Liver (tissue), 9 donors: ENCODE results near the gene ST3GAL5. TPM values are rescaled to one million over a fixed set of nuclear protein-coding genes. Genes with fewer than 3 reads are reported as not detected.

Experiments
- DNase-seq: peaks from one replicate; pipeline ENCODE4 v3.0.0-alpha.2; 2017; ENCODE audit warnings: low spot score
- H3K27ac ChIP-seq, 2 donors: one replicate each; pipeline ENCODE4 v1.7.0; 2013; ENCODE audit warnings: inconsistent platforms in 2 of 2, low read length in 2 of 2, control low read depth in 1 of 2, low read depth in 1 of 2, mild to moderate bottlenecking in 1 of 2
- H3K27me3 ChIP-seq, 4 donors: one replicate each; pipeline versions ENCODE4 v1.6.1 to v1.7.0; 2013; ENCODE audit warnings: low read length in 3 of 4, inconsistent platforms in 1 of 4, mild to moderate bottlenecking in 1 of 4, moderate library complexity in 1 of 4; ENCODE audit not compliant: control insufficient read depth in 4 of 4, insufficient read depth in 4 of 4
- H3K36me3 ChIP-seq, 4 donors: one replicate each; pipeline versions ENCODE4 v1.6.1 to v1.7.0; 2013; ENCODE audit warnings: low read length in 3 of 4, mild to moderate bottlenecking in 3 of 4, low read depth in 1 of 4, moderate library complexity in 1 of 4; ENCODE audit not compliant: control insufficient read depth in 4 of 4, insufficient read depth in 3 of 4
- H3K4me1 ChIP-seq, 4 donors: one replicate each; pipeline versions ENCODE4 v1.6.1 to v1.7.0; 2013; ENCODE audit warnings: low read length in 3 of 4, mild to moderate bottlenecking in 3 of 4, moderate library complexity in 1 of 4; ENCODE audit not compliant: control insufficient read depth in 4 of 4, insufficient read depth in 4 of 4
- H3K4me3 ChIP-seq, 3 donors: one replicate each; pipeline versions ENCODE4 v1.6.1 to v1.7.0; 2013; ENCODE audit warnings: low read length in 3 of 3, control low read depth in 1 of 3, low read depth in 1 of 3, mild to moderate bottlenecking in 1 of 3
- H3K9ac ChIP-seq, 2 donors: one replicate each; pipeline ENCODE4 v1.7.0; 2013; ENCODE audit warnings: low read length in 2 of 2, mild to moderate bottlenecking in 2 of 2, moderate library complexity in 2 of 2, control low read depth in 1 of 2, low read depth in 1 of 2
- H3K9me3 ChIP-seq, 4 donors: one replicate each; pipeline versions ENCODE4 v1.6.1 to v1.7.0; 2013; ENCODE audit warnings: low read length in 3 of 4; ENCODE audit not compliant: control insufficient read depth in 4 of 4
- ATF3 ChIP-seq: IDR thresholded peaks from 2 replicates; pipeline ENCODE4 v1.6.1; 2016; ENCODE audit warnings: antibody characterized with exemption
- CTCF ChIP-seq: fragments of 150-350 bp; IDR thresholded peaks from 2 replicates; pipeline ENCODE4 v1.5.1; 2017; ENCODE audit warnings: improper control_type of control experiment, low read depth, low read length; ENCODE audit not compliant: missing input control
- FOXA1 ChIP-seq: IDR thresholded peaks from 2 replicates; pipeline ENCODE4 v1.6.1; 2016; ENCODE audit warnings: antibody characterized with exemption
- FOXA2 ChIP-seq: IDR thresholded peaks from 2 replicates; pipeline ENCODE4 v1.6.1; 2016; ENCODE audit warnings: antibody characterized with exemption
- HNF4G ChIP-seq: IDR thresholded peaks from 2 replicates; pipeline ENCODE4 v1.6.1; 2016; ENCODE audit warnings: antibody characterized with exemption
- JUND ChIP-seq, 2 donors: IDR thresholded peaks; 2 replicates each; pipeline ENCODE4 v1.6.1; 2016; ENCODE audit warnings: antibody characterized with exemption in 2 of 2
- MAX ChIP-seq: IDR thresholded peaks from 2 replicates; pipeline ENCODE4 v1.6.1; 2016; ENCODE audit warnings: antibody characterized with exemption
- NR2F2 ChIP-seq: IDR thresholded peaks from 2 replicates; pipeline ENCODE4 v1.6.1; 2016; ENCODE audit warnings: antibody characterized with exemption
- RAD21 ChIP-seq, 2 donors: IDR thresholded peaks; 2 replicates each; pipeline ENCODE4 v1.6.1; 2016; ENCODE audit warnings: antibody characterized with exemption in 2 of 2, mild to moderate bottlenecking in 2 of 2
- REST ChIP-seq: IDR thresholded peaks from 2 replicates; pipeline ENCODE4 v1.6.1; 2016; ENCODE audit warnings: antibody characterized with exemption, mild to moderate bottlenecking
- RXRA ChIP-seq, 2 donors: IDR thresholded peaks; 2 replicates each; pipeline ENCODE4 v1.6.1; 2017 to 2018; ENCODE audit warnings: antibody characterized with exemption in 2 of 2, mild to moderate bottlenecking in 1 of 2
- SP1 ChIP-seq: IDR thresholded peaks from 2 replicates; pipeline ENCODE4 v1.6.1; 2018; ENCODE audit warnings: antibody characterized with exemption, mild to moderate bottlenecking
- TAF1 ChIP-seq: conservative IDR thresholded peaks from 2 replicates; pipeline ENCODE4 v1.6.1; 2016; ENCODE audit warnings: antibody characterized with exemption, mild to moderate bottlenecking
- YY1 ChIP-seq: IDR thresholded peaks from 2 replicates; pipeline ENCODE4 v1.6.1; 2016; ENCODE audit warnings: antibody characterized with exemption, mild to moderate bottlenecking
- ZBTB33 ChIP-seq: IDR thresholded peaks from 2 replicates; pipeline ENCODE4 v1.6.1; 2016; ENCODE audit warnings: antibody characterized with exemption
- WGBS: extraction: QIAGEN DNeasy Blood & Tissue Kit; methylation state at CpG from one replicate; pipeline ENCODE4 v1.1.7; 2013; 5-methylcytosine and 5-hydroxymethylcytosine counted together
- polyA plus RNA-seq, 2 donors: library from polyadenylated mRNA; stranded (reverse) in 1 of 2; unstranded in 1 of 2; fragments of 200-250 nt in 1 of 2; fragments of >200 nt in 1 of 2; fragmentation: Nextera tagmentation in 1 of 2; extraction: Ambion mirVana in 1 of 2; gene quantifications; one replicate each; pipeline versions ENCODE4 v1.2.1 to v1.2.3, GENCODE V29; 2013 to 2015
- total RNA-seq, 2 donors: library from RNA; depleted of rRNA; stranded (reverse); fragments of >200 nt; gene quantifications; one replicate each; pipeline ENCODE4 v1.2.3, GENCODE V29; 2014
- donor health status: healthy.
- donor health status: healthy.
- donor health status: healthy.
- donor health status: healthy.
- donor health status: healthy.

ST3GAL5 gene
- total and polyA plus RNA-seq, 4 donors, result 4.5 to 17.0 (median 9.0) TPM

GRCh38 chr2:85790499-85791188, 98.1 kb downstream of the ST3GAL5 start:
- no peaks in the 10 kb centered on the region for H3K27me3 ChIP-seq
- H3K4me3 ChIP-seq, result no peak overlapping the region
- no peak for DNase-seq
- H3K27ac ChIP-seq, result no peak overlapping the region
- H3K9ac ChIP-seq, result no peak overlapping the region
- peaks cover 13 to 31% (median 22%) of the 10 kb centered on the region in 4 donors for H3K4me1 ChIP-seq
- no peak for TF ChIP-seq NR2F2
- H3K9me3 ChIP-seq, result no peaks in the 10 kb centered on the region
- WGBS, result 84% methylated on average over 12 of the region's 12 CpGs
- H3K36me3 ChIP-seq, result peaks cover 0 to 5% (median 1%) of the 10 kb centered on the region in 4 donors

- Histone ChIP-seq H3K27ac (no peak overlapping the region), H3K9ac (no peak overlapping the region), H3K36me3 (peaks cover 0 to 5% (median 1%) of the 10 kb centered on the region in 4 donors), H3K27me3 (no peaks in the 10 kb centered on the region), H3K4me3 (no peak overlapping the region), H3K4me1 (peaks cover 13 to 30% (median 23%) of the 10 kb centered on the region in 4 donors), H3K9me3 (no peaks in the 10 kb centered on the region)
- WGBS, result 85% methylated on average over 4 of the region's 4 CpGs
- no peak for TF ChIP-seq TAF1
- TF ChIP-seq JUND (IDR thresholded peaks at IDR 0.05), result no peak
- TF ChIP-seq ATF3, result no peak
- no peak for TF ChIP-seq RXRA (IDR thresholded peaks at IDR 0.05)
- TF ChIP-seq FOXA2, result no peak
- TF ChIP-seq MAX, result no peak
- TF ChIP-seq RAD21 (IDR thresholded peaks at IDR 0.05), result no peak
- TF ChIP-seq YY1, result no peak
- no peak for TF ChIP-seq REST
- no peak for TF ChIP-seq CTCF
- TF ChIP-seq ZBTB33, result no peak
- no peak for TF ChIP-seq NR2F2
- TF ChIP-seq SP1, result no peak
- TF ChIP-seq HNF4G, result no peak
- no peak for TF ChIP-seq FOXA1
- DNase-seq, result no peak
These were observed 98.8 kb downstream of the ST3GAL5 start for GRCh38 chr2:85790032-85790431.
